GM19328 (cell line): ENCODE data around the gene VPS26A.
A peak's percentile ranks its signal among the peaks of the same experiment; 100 is the strongest.

Experiments
- ATAC-seq: cut with Tn5 transposase; IDR thresholded peaks from one replicate; pipeline ENCODE4 v1.9.1; 2021; ENCODE audit warnings: mild to moderate bottlenecking, moderate library complexity; ENCODE audit not compliant: unreplicated experiment

The VPS26A gene

DNA sequence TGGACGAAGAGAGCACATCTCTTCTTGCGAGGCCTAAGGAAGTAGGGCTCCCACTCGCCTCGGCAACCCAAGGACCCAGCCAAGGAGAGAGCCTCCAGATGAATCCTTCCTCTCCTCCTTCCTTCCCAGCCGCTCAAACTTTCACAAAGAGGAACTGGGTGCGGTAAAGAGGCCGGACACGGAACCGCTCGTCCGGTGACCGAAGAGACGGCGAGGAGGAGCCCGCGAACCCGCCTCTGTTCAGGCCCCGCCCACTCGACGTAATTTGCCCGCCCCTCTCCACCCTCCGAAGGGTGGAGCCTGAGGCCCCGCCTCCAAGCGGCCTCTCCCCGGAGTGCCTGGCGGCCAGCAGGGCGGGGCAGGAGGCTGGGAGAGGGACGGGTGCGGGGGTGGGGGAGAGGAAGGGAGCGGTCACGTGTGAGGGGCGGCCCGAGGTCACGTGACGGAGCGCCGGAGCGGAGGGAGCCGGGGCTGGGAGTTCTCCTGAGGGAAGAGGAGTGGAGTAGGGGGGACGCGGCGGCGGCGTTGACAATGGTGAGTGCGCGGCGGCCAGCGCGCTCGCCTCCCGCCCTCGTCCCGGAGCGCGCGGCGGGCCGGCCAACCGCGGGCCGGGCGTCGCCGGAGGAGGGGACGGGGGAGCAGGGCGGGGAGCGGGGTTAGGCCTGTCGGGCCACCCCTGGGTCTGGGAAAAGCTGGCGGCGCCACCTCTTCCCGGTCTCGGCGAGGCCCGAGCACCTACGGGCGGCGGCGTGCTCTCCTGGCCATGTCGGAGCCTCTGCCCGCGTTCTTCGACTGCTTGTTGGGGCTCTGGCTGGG lies at the start of gene VPS26A:
VPS26A (plus strand) TSS at position 432 of the 816 bp plus-strand sequence; CDS start at position 532, 100 bp downstream.
- peak; percentile 82 for ATAC-seq

- ATAC-seq, result no peak
Observed at GRCh38 chr10:69074532-69074931, 49.4 kb upstream of the VPS26A start.

GRCh38 chr10:69075431-69075830 lies 48.5 kb upstream of the VPS26A start:
- ATAC-seq, result no peak

- no peak for ATAC-seq
Observed at GRCh38 chr10:69078311-69078710, 45.7 kb upstream of the VPS26A start.

- ATAC-seq, result no peak
Observed at GRCh38 chr10:69080226-69080625, 43.8 kb upstream of the VPS26A start.

DNA sequence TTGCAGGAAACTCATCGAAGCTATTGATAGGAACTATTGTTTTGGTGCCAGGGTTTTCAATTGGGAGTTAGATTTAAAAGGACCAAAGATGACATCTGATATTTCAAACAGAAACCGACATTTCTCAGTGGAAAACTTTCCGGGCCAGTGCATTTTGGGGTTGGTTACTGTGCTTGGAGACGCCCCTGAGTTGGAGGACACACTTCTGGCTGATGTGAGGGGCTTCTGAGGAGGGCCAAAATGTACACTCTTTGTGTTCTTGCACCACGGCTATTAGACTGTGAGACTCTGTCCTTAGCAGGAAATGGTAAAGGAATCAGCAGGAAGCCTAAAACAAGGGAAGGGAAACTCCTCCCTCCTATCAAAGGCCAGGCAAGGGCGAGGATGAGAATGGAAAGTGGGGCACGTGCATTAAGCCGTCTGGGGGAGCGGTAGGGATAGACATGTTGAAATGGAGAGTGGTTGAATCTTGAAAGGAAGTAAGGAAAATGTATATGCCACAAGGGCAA lies 37.9 kb upstream of the VPS26A start:
- no peak for ATAC-seq

DNA sequence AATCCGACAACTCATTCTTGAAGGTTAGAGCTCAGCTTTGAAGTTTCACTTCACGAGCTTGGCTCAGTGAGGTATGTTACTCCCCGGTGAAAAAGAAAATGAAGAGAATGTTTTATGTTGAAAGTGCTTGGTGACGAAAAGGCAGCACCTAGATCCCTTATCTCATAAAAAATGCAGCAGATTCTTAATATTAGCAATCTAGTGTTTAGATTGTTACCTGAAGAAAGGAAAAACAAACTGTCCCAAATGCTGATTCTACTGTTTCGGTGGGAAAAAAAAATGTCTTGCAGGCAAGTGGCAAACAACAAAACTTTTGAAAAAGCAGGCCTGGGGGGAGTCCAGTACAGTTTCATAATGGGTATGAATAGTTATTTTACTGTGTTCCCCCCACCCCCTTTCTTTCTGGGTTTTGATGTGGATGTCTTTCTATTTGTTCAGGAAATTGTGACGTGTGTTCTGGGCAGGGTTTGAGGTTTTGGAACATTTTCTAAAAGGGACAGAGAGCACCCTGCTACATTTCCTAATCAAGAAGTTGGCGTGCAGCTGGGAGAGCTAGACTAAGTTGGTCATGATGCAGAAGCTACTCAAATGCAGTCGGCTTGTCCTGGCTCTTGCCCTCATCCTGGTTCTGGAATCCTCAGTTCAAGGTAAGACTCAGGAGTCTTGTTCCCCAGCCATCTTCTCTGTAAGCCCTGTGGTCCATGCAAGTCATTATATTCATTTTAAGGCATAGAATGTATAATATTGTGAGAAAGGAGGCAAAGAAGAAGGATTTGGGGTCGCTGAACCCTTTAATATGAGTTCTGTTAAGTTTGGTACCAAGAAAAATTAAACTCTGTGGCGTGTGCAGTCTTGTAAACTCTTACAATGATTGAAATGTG lies 36.1 kb upstream of the VPS26A start, which contains the start of gene SRGN:
SRGN (plus strand) TSS at position 514 of the 881 bp plus-strand sequence; CDS start at position 569, 55 bp downstream.
- peak; percentile 47 for ATAC-seq

DNA sequence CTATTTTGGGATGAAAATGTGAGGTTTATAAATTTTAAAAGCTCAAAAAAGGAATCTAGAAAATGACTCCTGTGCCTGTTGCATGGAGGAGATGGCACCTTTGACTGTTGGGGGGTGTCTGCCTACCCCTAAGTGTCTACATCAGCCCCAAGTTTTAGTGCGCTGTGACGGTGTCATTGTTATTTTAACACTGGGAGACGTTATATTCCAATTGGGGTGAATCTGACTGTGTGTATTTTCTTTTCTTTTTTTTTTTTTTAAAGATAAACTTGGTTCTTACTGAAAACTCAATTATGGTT lies 35.6 kb upstream of the VPS26A start:
- ATAC-seq, result no peak

DNA sequence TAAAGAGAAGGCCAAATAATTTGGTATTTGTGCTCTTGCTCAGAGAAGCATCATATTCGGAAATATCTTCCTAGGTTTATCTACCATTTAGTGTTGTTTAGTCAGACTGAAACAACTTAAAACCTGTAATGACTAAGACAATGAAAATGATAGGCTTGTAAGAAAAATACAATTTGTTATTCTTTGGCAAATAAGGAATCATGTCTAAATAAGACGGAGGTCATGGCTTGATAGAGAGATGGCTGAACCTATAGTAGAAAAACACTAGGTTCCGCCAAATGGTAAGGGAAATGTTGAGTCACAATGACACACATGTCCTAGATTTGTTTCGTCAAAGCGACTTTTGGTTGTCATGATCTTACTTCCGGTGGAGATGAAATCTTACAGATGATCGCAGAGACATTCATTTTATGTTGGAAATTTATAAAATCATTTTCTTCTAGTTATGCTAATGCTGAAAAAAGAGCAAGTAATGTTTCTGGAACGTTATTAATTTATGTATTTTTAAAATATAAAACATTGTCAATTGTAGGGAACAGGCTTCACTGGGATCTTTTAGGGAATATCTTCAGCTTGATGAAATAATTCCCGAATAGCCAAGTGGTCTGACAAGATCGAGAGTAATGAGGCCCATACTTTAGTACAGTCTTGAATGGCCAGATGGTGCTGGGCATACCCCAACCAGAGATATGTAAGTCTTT lies 35.0 kb upstream of the VPS26A start:
- ATAC-seq, result no peak

GRCh38 chr10:69089638-69090599 lies 34.1 kb upstream of the VPS26A start:
- no peak for ATAC-seq

- ATAC-seq, result no peak
Observed at GRCh38 chr10:69090685-69091084, 33.3 kb upstream of the VPS26A start.

DNA sequence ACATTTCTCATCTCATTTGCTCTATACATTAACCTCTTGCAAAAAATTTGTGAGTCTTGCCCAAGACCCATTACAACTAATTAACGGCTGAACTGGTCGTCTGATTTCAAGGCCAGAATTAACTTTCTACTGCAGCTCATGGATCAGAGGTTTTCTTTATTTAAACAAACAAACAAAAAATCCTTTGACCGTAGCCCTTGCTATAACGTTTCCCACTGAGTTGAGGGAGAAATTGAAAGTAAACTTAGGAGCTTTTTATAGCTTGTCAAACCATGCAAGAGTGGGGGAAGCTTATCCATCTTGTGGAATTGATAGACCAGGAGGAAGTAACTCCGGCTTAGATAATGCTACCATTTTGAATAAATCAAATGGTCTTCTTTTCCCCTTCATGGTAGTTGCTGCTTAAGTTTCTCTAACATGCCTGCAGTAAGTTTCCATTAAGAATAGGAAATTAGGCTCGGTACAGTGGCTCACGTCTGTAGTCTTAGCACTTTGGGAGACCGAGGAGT lies 32.8 kb upstream of the VPS26A start:
- no peak for ATAC-seq

- ATAC-seq, result no peak
Observed at GRCh38 chr10:69092959-69093850, 30.8 kb upstream of the VPS26A start.

DNA sequence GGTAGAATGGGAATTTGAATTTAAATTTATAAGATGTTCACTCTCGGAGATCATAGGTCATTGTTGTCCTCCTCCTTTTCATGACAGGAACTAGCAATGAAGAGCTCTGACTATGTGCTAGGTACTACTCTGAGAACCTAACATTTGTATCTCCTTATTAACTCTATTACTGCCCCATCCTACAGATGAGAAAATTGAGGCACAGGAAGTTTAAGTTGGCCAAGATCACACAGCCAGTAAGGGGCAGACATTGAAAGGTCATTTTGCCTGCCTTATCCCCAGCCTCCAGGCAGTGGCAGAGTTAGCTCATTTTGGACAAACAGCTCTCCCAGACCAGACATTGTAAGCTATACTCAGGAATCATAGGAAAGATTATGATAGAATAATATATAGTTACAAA lies 30.0 kb upstream of the VPS26A start:
- no peak for ATAC-seq

- no peak for ATAC-seq
Observed at GRCh38 chr10:69096045-69096444, 27.9 kb upstream of the VPS26A start.

DNA sequence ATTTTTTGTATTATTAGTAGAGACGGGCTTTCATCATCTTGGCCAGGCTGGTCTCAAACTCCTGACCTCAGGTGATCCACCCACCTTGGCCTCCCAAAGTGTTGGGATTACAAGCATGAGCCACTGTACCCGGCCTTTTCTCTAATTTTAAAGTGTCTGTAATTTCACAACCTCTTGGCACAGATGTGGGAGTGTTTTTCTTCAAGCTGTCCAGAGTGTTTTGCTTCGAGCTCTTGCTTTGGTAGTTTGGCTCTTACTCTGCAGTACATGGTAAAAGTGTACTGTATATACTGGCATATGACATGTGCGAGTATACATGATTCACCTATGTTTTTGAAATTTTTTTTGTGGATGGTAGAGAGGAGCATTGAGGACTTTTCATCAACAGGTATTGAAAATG lies 26.2 kb upstream of the VPS26A start:
- no peak for ATAC-seq

- no peak for ATAC-seq
Observed at GRCh38 chr10:69100136-69100872, 23.7 kb upstream of the VPS26A start.

- ATAC-seq, result no peak
Observed at GRCh38 chr10:69101451-69102095, 22.4 kb upstream of the VPS26A start.
